Keratinocyte (primary cell): Measurements from ENCODE around the gene NCK1. TPM values are rescaled to one million over a fixed set of nuclear protein-coding genes. Genes with fewer than 3 reads are reported as not detected.
A peak's percentile ranks its signal among the peaks of the same experiment; 100 is the strongest.

Source experiments
- DNase-seq: peaks from one replicate; pipeline ENCODE4 v3.0.0-alpha.2; 2011; ENCODE audit warnings: low read depth, missing footprints, low spot score
- FAIRE-seq: peaks from 2 replicates; lab custom pipeline; 2011; peaks lifted over from hg19 to GRCh38; lab: Jason Lieb, UNC
- H2AFZ ChIP-seq: 2 replicates; pipeline ENCODE4 v1.6.0; 2012; ENCODE audit warnings: low read length, control low read depth, inconsistent platforms; ENCODE audit not compliant: control insufficient read depth
- H3K27ac ChIP-seq: 2 replicates; pipeline ENCODE4 v1.5.1; 2011; ENCODE audit warnings: low read length; ENCODE audit not compliant: control insufficient read depth, insufficient read depth
- H3K27me3 ChIP-seq: 3 replicates; pipeline ENCODE4 v1.6.0; 2011; ENCODE audit warnings: low read length; ENCODE audit not compliant: control insufficient read depth, insufficient read depth; ENCODE audit errors: extremely low read depth
- H3K36me3 ChIP-seq, 2 experiments: 2 replicates in 1 of 2; 3 replicates in 1 of 2; pipeline ENCODE4 v1.5.1; 2011; ENCODE audit warnings: low read length in 2 of 2, mild to moderate bottlenecking in 1 of 2; ENCODE audit not compliant: control insufficient read depth in 2 of 2, insufficient read depth in 2 of 2; ENCODE audit errors: extremely low read depth in 1 of 2
- H3K4me1 ChIP-seq: 3 replicates; pipeline ENCODE4 v1.5.1; 2011; ENCODE audit warnings: low read length; ENCODE audit not compliant: control insufficient read depth, insufficient read depth; ENCODE audit errors: extremely low read depth
- H3K4me2 ChIP-seq: 3 replicates; pipeline ENCODE4 v1.6.0; 2011; ENCODE audit warnings: low read depth, low read length; ENCODE audit not compliant: control insufficient read depth, insufficient read depth; ENCODE audit errors: extremely low read depth
- H3K4me3 ChIP-seq, 3 experiments: fragments of 200-600 bp in 1 of 3; sonication (generic) in 1 of 3; 2 replicates in 2 of 3; 3 replicates in 1 of 3; pipeline ENCODE4 v1.5.1; 2011 to 2016; ENCODE audit warnings: low read length in 3 of 3, mild to moderate bottlenecking in 3 of 3, control low read depth in 2 of 3, inconsistent platforms in 1 of 3, low read depth in 1 of 3, mixed read lengths in 1 of 3, mixed run types in 1 of 3, moderate library complexity in 1 of 3; ENCODE audit not compliant: control insufficient read depth in 2 of 3, insufficient read depth in 2 of 3; ENCODE audit errors: extremely low read depth in 1 of 3
- H3K79me2 ChIP-seq: 2 replicates; pipeline ENCODE4 v1.6.0; 2012; ENCODE audit warnings: low read length; ENCODE audit not compliant: control insufficient read depth, insufficient read depth
- H3K9ac ChIP-seq: 3 replicates; pipeline ENCODE4 v1.6.0; 2011; ENCODE audit warnings: low read length; ENCODE audit not compliant: control insufficient read depth, insufficient read depth; ENCODE audit errors: extremely low read depth
- H3K9me1 ChIP-seq: 3 replicates; pipeline ENCODE4 v1.6.0; 2011; ENCODE audit warnings: low read length; ENCODE audit not compliant: control insufficient read depth, insufficient read depth; ENCODE audit errors: extremely low read depth
- H3K9me3 ChIP-seq: 2 replicates; pipeline ENCODE4 v1.5.1; 2012; ENCODE audit warnings: low read depth, low read length; ENCODE audit not compliant: control insufficient read depth
- H4K20me1 ChIP-seq: 3 replicates; pipeline ENCODE4 v1.6.0; 2011; ENCODE audit warnings: low read length; ENCODE audit not compliant: control insufficient read depth, insufficient read depth; ENCODE audit errors: extremely low read depth
- CTCF ChIP-seq, 3 experiments: IDR thresholded peaks in 1 of 3; conservative IDR thresholded peaks in 1 of 3; optimal IDR thresholded peaks in 1 of 3; 2 replicates in 2 of 3; 3 replicates in 1 of 3; pipeline versions ENCODE3 to v1.5.1; 2011; ENCODE audit warnings: low read length in 3 of 3, mild to moderate bottlenecking in 3 of 3, moderate library complexity in 2 of 3, control low read depth in 1 of 3, inconsistent platforms in 1 of 3; ENCODE audit not compliant: insufficient read depth in 2 of 3; ENCODE audit errors: extremely low read depth in 1 of 3
- EZH2 ChIP-seq: IDR thresholded peaks from one replicate; pipeline ENCODE4 v1.6.1; 2012; ENCODE audit warnings: inconsistent platforms, mild to moderate bottlenecking, low read length, moderate library complexity
- dilution Hi-C: fragments of 300-500 bp; cut with MboI; formaldehyde crosslinking; loops from one replicate; pipeline ENCODE4 v1.7.0; 2020; ENCODE audit warnings: low sequenced_read_pairs; ENCODE audit not compliant: extremely low pct_ligation_motif_present
- polyA plus RNA-seq, 5 experiments: library from polyadenylated mRNA; depleted of rRNA in 3 of 5; stranded (reverse) in 3 of 5; stranded (forward) in 1 of 5; unstranded in 1 of 5; fragments of >200 nt; gene quantifications; 1 replicate in 1 of 5; 2 replicates in 3 of 5; 3 replicates in 1 of 5; pipeline versions ENCODE4 v1.2.1 to v1.2.3, GENCODE V29; 2011 to 2012; ENCODE audit warnings: missing spikeins in 2 of 5, low read depth in 1 of 5, low replicate concordance in 1 of 5

NCK1 gene
- polyA plus RNA-seq, 1 donor (not counting 4 experiments of a cell fraction or from before 2014, with no cell fraction given): 57.9 TPM

GRCh38 chr3:136954251-136954650 lies 92.2 kb downstream of the NCK1 start:
- H3K9me1 ChIP-seq: no peaks in the 10 kb centered on the region
- no peaks in the 10 kb centered on the region for H3K27me3 ChIP-seq
- H3K27ac ChIP-seq: no peak overlapping the region
- H3K36me3 ChIP-seq: peaks cover 0 to under 1% of the 10 kb centered on the region in 2 experiments
- no peaks in the 10 kb centered on the region for H4K20me1 ChIP-seq
- FAIRE-seq: no peak
- H2AFZ ChIP-seq: no peak overlapping the region
- dilution Hi-C loops: no loop called here
- DNase-seq: no peak
- H3K79me2 ChIP-seq: peaks cover 15% of the 10 kb centered on the region
- no peak overlapping the region for H3K4me3 ChIP-seq
- no peak overlapping the region for H3K4me2 ChIP-seq
- H3K9ac ChIP-seq: no peak overlapping the region
- H3K4me1 ChIP-seq: peaks cover 47% of the 10 kb centered on the region
- H3K9me3 ChIP-seq: no peaks in the 10 kb centered on the region
- TF ChIP-seq CTCF (optimal IDR thresholded peaks at IDR 0.05 in 1 of 3, IDR thresholded peaks at IDR 0.05 in 1 of 3, conservative IDR thresholded peaks at IDR 0.05 in 1 of 3; ENCODE audit: extremely low read depth in 1 of 3, insufficient read depth in 2 of 3, low read length in 3 of 3): no peak

- no peak for TF ChIP-seq EZH2
- TF ChIP-seq CTCF (optimal IDR thresholded peaks at IDR 0.05 in 1 of 3, IDR thresholded peaks at IDR 0.05 in 1 of 3, conservative IDR thresholded peaks at IDR 0.05 in 1 of 3; ENCODE audit: extremely low read depth in 1 of 3, insufficient read depth in 2 of 3, low read length in 3 of 3): no peak
- Histone ChIP-seq H3K9me1 (no peaks in the 10 kb centered on the region), H3K4me3 (no peak overlapping the region), H3K4me1 (peaks cover 52% of the 10 kb centered on the region), H3K36me3 (peaks cover 0 to 5% of the 10 kb centered on the region in 2 experiments), H4K20me1 (no peaks in the 10 kb centered on the region), H2AFZ (no peak overlapping the region), H3K27ac (peak overlapping the region; percentile 39), H3K79me2 (peaks cover 20% of the 10 kb centered on the region), H3K9ac (no peak overlapping the region), H3K9me3 (no peaks in the 10 kb centered on the region), H3K4me2 (peak overlapping the region; percentile 70), H3K27me3 (no peaks in the 10 kb centered on the region)
- dilution Hi-C loops: no loop called here
- peak; percentile 46 for FAIRE-seq
- DNase-seq: no peak
Observed at GRCh38 chr3:136954980-136955780, 93.2 kb downstream of the NCK1 start.
